Thyroid gland (tissue), 4 donors: ENCODE measurements around the gene BARHL2. TPM values are rescaled to one million over a fixed set of nuclear protein-coding genes. Genes with fewer than 3 reads are reported as not detected.

ENCODE experiments used
- DNase-seq, 2 donors: peaks; one replicate each; pipeline ENCODE4 v3.0.0-alpha.2; 2019
- H3K27ac ChIP-seq, 3 donors: fragments of 200-600 bp; sonication (generic); 1 replicate in 2 of 3; 2 replicates in 1 of 3; pipeline ENCODE4 v1.5.1; 2016 to 2019; ENCODE audit warnings: mild to moderate bottlenecking in 1 of 3, moderate library complexity in 1 of 3
- H3K27me3 ChIP-seq: fragments of 200-600 bp; sonication (generic); one replicate; pipeline ENCODE4 v1.5.1; 2019
- H3K36me3 ChIP-seq, 2 donors: fragments of 200-600 bp; sonication (generic); one replicate each; pipeline ENCODE4 v1.5.1; 2016 to 2019
- H3K4me1 ChIP-seq, 2 donors: fragments of 200-600 bp; sonication (generic); one replicate each; pipeline ENCODE4 v1.5.1; 2017 to 2019
- H3K4me3 ChIP-seq, 3 donors: fragments of 200-600 bp; sonication (generic); replicated peaks in 1 of 3; 1 replicate in 2 of 3; 2 replicates in 1 of 3; pipeline ENCODE4 v1.5.1; 2016; ENCODE audit warnings: mild to moderate bottlenecking in 1 of 3
- H3K9me3 ChIP-seq: fragments of 200-600 bp; sonication (generic); one replicate; pipeline ENCODE4 v1.5.1; 2017
- CTCF ChIP-seq, 6 experiments: fragments of 200-600 bp in 3 of 6; fragments of 450-650 bp in 3 of 6; sonication (generic) in 3 of 6; IDR thresholded peaks; one replicate each; pipeline ENCODE4 v1.5.1; 2016 to 2019; ENCODE audit warnings: antibody characterized with exemption in 6 of 6, mild to moderate bottlenecking in 2 of 6, inconsistent platforms in 1 of 6, moderate library complexity in 1 of 6
- POLR2A ChIP-seq, 2 donors: fragments of 450-650 bp; IDR thresholded peaks; one replicate each; pipeline ENCODE4 v1.6.1; 2017; ENCODE audit warnings: antibody characterized with exemption in 2 of 2, mild to moderate bottlenecking in 2 of 2, moderate library complexity in 1 of 2
- WGBS, 2 donors: methylation state at CpG; one replicate each; pipeline ENCODE4 v1.1.5; 2017; 5-methylcytosine and 5-hydroxymethylcytosine counted together
- intact Hi-C: fragments of 100-400 bp; cut with DNase I; formaldehyde crosslinking; loops from one replicate; pipeline ENCODE4 v1.15.1; 2023
- total RNA-seq, 4 donors: library from RNA; depleted of rRNA; stranded (reverse); fragments of >200 nt; gene quantifications; one replicate each; pipeline ENCODE4 v1.2.3, GENCODE V29; 2016

BARHL2 gene
- total RNA-seq = not detected

DNA sequence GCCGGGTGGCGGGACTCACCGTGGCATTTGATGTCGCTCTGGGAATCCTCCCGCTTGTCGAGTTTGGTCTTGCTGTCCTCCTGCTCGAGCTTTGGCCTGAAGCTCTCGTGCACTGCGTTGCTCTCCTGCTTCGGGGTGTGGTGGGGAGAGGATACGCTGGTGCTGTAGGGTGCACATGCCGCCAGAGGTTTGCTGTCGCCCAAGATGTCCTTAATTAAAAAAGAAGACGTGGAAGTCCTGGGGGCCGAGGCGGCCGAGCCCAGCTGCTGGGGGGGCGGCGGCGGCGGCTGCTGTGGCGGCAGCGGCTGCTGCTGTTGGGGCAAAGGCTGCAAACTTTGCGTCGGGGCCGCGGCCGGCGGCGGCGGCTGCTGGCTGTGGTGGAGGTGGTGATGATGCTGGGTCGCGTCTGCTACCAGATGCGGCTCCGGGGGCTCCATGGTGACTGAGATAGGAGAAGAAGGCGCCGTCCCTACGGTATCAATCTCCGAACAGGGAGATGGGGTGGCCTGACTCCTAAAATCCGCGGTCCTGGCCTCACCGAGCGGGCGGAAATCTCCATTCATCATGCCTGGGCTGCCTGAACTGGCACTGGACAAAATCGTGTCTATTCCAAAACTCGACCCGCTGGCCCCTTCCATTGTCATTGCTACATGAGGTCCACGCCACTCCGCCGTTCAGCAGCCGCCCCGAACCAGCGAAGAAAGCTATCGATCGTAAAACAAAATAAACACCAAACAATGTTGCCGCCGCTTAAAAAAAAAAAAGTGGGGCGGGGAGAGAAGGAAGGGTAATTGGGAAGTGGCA is at the start of gene BARHL2:
Gene BARHL2 (minus strand): TSS at position 751 of the 804 bp plus-strand sequence. CDS start 107 bp downstream, at position 644.
- intact Hi-C loops = no loop called here
- Histone ChIP-seq H3K4me3 (no peak within 1 kb of the TSS), H3K4me1 (peaks cover 11 to 25% of the 10 kb centered on the region in 2 donors), H3K27ac (no peak within 1 kb of the TSS), H3K9me3 (no peaks in the 10 kb centered on the region), H3K27me3 (peaks cover 77% of the 10 kb centered on the region), H3K36me3 (no peaks in the 10 kb centered on the region)
- DNase-seq = no peak
- 4 to 7% methylated on average over 38 to 51 of the region's 58 CpGs for whole genome bisulfite sequencing, 2 donors
- TF ChIP-seq POLR2A (IDR thresholded peaks at IDR 0.05) (no peak), CTCF (IDR thresholded peaks at IDR 0.05) (no peak)

DNA sequence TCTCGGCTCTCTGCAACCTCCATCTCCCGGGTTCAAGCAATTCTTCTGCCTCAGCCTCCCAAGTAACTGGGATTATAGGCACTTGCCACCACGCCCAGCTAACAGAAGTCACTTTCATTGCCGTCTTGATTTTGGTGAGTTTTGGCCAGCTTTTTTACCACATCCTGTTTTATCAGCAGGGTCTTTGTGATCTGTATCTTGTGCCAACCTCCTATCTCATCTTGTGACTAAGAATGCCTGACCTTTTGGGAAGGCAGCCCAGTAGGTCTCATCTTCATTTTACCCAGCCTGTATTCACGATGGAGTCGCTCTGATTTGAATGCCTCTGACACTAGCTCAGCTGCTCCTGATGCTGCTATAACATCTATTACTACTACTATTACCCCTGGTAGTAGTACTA is 46.8 kb upstream of the BARHL2 start:
- no peak overlapping the region for H3K27ac ChIP-seq
- no peaks in the 10 kb centered on the region for H3K4me1 ChIP-seq
- DNase-seq = no peak
- H3K36me3 ChIP-seq = no peaks in the 10 kb centered on the region
- intact Hi-C loops = no loop called here
- WGBS, 2 donors = 86 to 89% methylated on average over 6 of the region's 6 CpGs
- H3K9me3 ChIP-seq = no peaks in the 10 kb centered on the region
- TF ChIP-seq POLR2A (IDR thresholded peaks at IDR 0.05) = no peak
- no peak for TF ChIP-seq CTCF (IDR thresholded peaks at IDR 0.05)
- H3K4me3 ChIP-seq = no peak overlapping the region
- H3K27me3 ChIP-seq = no peaks in the 10 kb centered on the region

DNA sequence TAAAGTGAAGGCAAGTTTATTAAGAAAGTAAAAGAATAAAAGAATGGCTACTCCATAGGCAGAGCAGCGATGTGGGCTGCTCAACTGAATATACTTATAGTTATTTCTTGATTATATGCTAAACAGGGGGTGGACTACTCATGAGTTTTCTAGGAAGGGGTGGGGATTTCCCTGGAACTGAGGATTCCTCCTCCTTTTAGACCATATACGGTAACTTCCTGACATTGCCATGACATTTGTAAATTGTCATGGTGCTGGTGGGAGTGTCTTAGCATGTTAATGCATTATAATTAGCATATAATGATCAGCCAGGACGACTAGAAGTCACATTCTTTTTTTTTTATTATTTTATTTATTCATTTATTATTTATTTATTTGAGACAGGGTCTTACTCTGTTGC is 46.4 kb upstream of the BARHL2 start:
- 75 to 85% methylated on average over 3 of the region's 3 CpGs for WGBS, 2 donors
- TF ChIP-seq POLR2A (IDR thresholded peaks at IDR 0.05) (no peak), CTCF (IDR thresholded peaks at IDR 0.05) (no peak)
- Histone ChIP-seq H3K4me1 (no peaks in the 10 kb centered on the region), H3K9me3 (no peaks in the 10 kb centered on the region), H3K27ac (no peak overlapping the region), H3K4me3 (no peak overlapping the region), H3K36me3 (no peaks in the 10 kb centered on the region), H3K27me3 (no peaks in the 10 kb centered on the region)
- intact Hi-C loops = no loop called here
- DNase-seq = no peak

GRCh38 chr1:90761781-90762589 is 44.9 kb upstream of the BARHL2 start:
- H3K4me1 ChIP-seq = no peaks in the 10 kb centered on the region
- no peaks in the 10 kb centered on the region for H3K9me3 ChIP-seq
- no peak for DNase-seq
- no peak overlapping the region for H3K27ac ChIP-seq
- 37 to 45% methylated on average over 12 of the region's 12 CpGs for WGBS, 2 donors
- intact Hi-C loops = no loop called here
- no peak for TF ChIP-seq CTCF (IDR thresholded peaks at IDR 0.05)
- TF ChIP-seq POLR2A (IDR thresholded peaks at IDR 0.05) = no peak
- no peaks in the 10 kb centered on the region for H3K27me3 ChIP-seq
- no peak overlapping the region for H3K4me3 ChIP-seq
- no peaks in the 10 kb centered on the region for H3K36me3 ChIP-seq

GRCh38 chr1:90761156-90761555 is 44.1 kb upstream of the BARHL2 start:
- H3K4me3 ChIP-seq = no peak overlapping the region
- H3K4me1 ChIP-seq = no peaks in the 10 kb centered on the region
- no peak for TF ChIP-seq POLR2A (IDR thresholded peaks at IDR 0.05)
- TF ChIP-seq CTCF (IDR thresholded peaks at IDR 0.05) = no peak
- H3K27ac ChIP-seq = no peak overlapping the region
- no peaks in the 10 kb centered on the region for H3K27me3 ChIP-seq
- WGBS, 2 donors = 85 to 88% methylated on average over 3 to 7 of the region's 7 CpGs
- H3K9me3 ChIP-seq = no peaks in the 10 kb centered on the region
- intact Hi-C loops = no loop called here
- no peak for DNase-seq
- H3K36me3 ChIP-seq = no peaks in the 10 kb centered on the region
